DMS53 treated with DMSO at 0.1 percent for 48 hours (cell line): ENCODE results near the gene ZNF143.

Experiments
- DNase-seq: peaks from one replicate; lab custom pipeline; 2025; ENCODE audit not compliant: unreplicated experiment; lab: John Stamatoyannopoulos, UW

ZNF143 gene

GRCh38 chr11:9573775-9574621, 113.2 kb downstream of the ZNF143 start:
- no peak for DNase-seq

- DNase-seq, result no peak
Observed at GRCh38 chr11:9574622-9575259, 113.9 kb downstream of the ZNF143 start.

GRCh38 chr11:9575260-9576240, 114.7 kb downstream of the ZNF143 start:
- DNase-seq, result peak; percentile 67

GRCh38 chr11:9576701-9577381, 116.0 kb downstream of the ZNF143 start:
- no peak for DNase-seq

- no peak for DNase-seq
Observed at GRCh38 chr11:9577556-9577955, 116.7 kb downstream of the ZNF143 start.
